ENCODE measurements around the gene SAE1. TPM values are rescaled to one million over a fixed set of nuclear protein-coding genes. Genes with fewer than 3 reads are reported as not detected.

Gene SAE1
- total RNA-seq, 1 experiment from 2014 or later, result 148 TPM

- DNase-seq, result no peak
- TF ChIP-seq CTCF (conservative IDR thresholded peaks at IDR 0.05) (no peak), EZH2 (IDR thresholded peaks at IDR 0.05; ENCODE audit: low read depth) (no peak)
- intact Hi-C loops (cut with micrococcal nuclease; ENCODE audit: unreplicated experiment), result loop anchor here (1.0 kb wide), 2 partner anchors 8 to 18 kb away; no protein-coding TSS in a partner anchor
- H3K9me2 ChIP-seq (ENCODE audit: insufficient read depth), result no peaks in the 10 kb centered on the region
- peaks cover 36% of the 10 kb centered on the region for H3K79me2 ChIP-seq (ENCODE audit: low read depth)
- BruUV-seq (replicated peaks), result TSS peak; percentile 78
- H3K4me3 ChIP-seq, result peak overlapping the region; percentile 71
- peak overlapping the region; percentile 77 for H3K4me2 ChIP-seq
- ChIA-PET CTCF (interaction anchor here (0.6 to 1.4 kb wide), 5 partner anchors 12 to 130 kb away, joined by 3 to 7 read pairs (median 3); partner anchors contain the start of gene SAE1), POLR2A (ENCODE audit: unreplicated experiment) (interaction anchor here (0.5 to 0.8 kb wide), 7 partner anchors 15 to 425 kb away, joined by 3 to 33 read pairs (median 4); no protein-coding TSS in a partner anchor)
- H3K9me3 ChIP-seq (ENCODE audit: insufficient read depth, low read depth), result no peaks in the 10 kb centered on the region
- H4K20me1 ChIP-seq (ENCODE audit: insufficient read depth), result no peaks in the 10 kb centered on the region
- peak overlapping the region; percentile 98 for H3K27ac ChIP-seq
- peaks cover 26% of the 10 kb centered on the region for H3K4me1 ChIP-seq (replicated peaks; ENCODE audit: insufficient read depth)
- peaks cover 31% of the 10 kb centered on the region for H3F3A ChIP-seq (ENCODE audit: insufficient read depth, low read depth)
- H3K36me3 ChIP-seq (ENCODE audit: low read depth), result peaks cover 15% of the 10 kb centered on the region
- peak overlapping the region; percentile 35; the same call in 1 of the 2 replicates for H2AFZ ChIP-seq
- H3K27me3 ChIP-seq (ENCODE audit: insufficient read depth, low read depth), result no peaks in the 10 kb centered on the region
Measured at GRCh38 chr19:47113850-47114651, 16.6 kb upstream of the SAE1 start.

GRCh38 chr19:47120470-47121067 is 10.1 kb upstream of the SAE1 start:
- CTCF ChIA-PET, result interaction anchor here (0.6 kb wide), 1 partner anchor 40 kb away, joined by 4 read pairs; no protein-coding TSS in a partner anchor

More at GRCh38 chr19:47120470-47121067, 10.1 kb upstream of the SAE1 start:
- DNase-seq, result peak in 1 of 2 experiments; percentile 64
- Histone ChIP-seq H3K27ac (peak overlapping the region; percentile 41; the same call in 1 of the 2 replicates), H3K79me2 (ENCODE audit: low read depth) (no peaks in the 10 kb centered on the region), H3K9me2 (ENCODE audit: insufficient read depth) (no peaks in the 10 kb centered on the region), H2AFZ (no peak overlapping the region), H3K4me1 (replicated peaks; ENCODE audit: insufficient read depth) (peaks cover 54% of the 10 kb centered on the region), H4K20me1 (ENCODE audit: insufficient read depth) (no peaks in the 10 kb centered on the region), H3K27me3 (ENCODE audit: insufficient read depth, low read depth) (no peaks in the 10 kb centered on the region), H3F3A (ENCODE audit: insufficient read depth, low read depth) (peaks cover 44% of the 10 kb centered on the region), H3K4me2 (peak overlapping the region; percentile 32; the same call in 1 of the 2 replicates), H3K9me3 (ENCODE audit: insufficient read depth, low read depth) (no peaks in the 10 kb centered on the region), H3K4me3 (no peak overlapping the region), H3K36me3 (ENCODE audit: low read depth) (no peaks in the 10 kb centered on the region)
- POLR2A ChIA-PET (ENCODE audit: unreplicated experiment), result no interaction called here
- intact Hi-C loops (cut with micrococcal nuclease; ENCODE audit: unreplicated experiment), result loop anchor here (10.0 kb wide), 1 partner anchor 266 kb away; the partner anchor contains the start of gene AP2S1
- no TSS peak for BruUV-seq (replicated peaks)
- no peak for TF ChIP-seq CTCF (conservative IDR thresholded peaks at IDR 0.05)
- no peak for TF ChIP-seq EZH2 (IDR thresholded peaks at IDR 0.05; ENCODE audit: low read depth)

All from PC-9 (cell line).